ENCODE data around the gene SF3B5. TPM values are rescaled to one million over a fixed set of nuclear protein-coding genes. Genes with fewer than 3 reads are reported as not detected.
A peak's percentile ranks its signal among the peaks of the same experiment; 100 is the strongest.

SF3B5 gene
- total and polyA plus RNA-seq, 9 of the 15 experiments (the other 6 are each of a cell fraction or from before 2014, with no cell fraction given) = 238 to 1,211 (median 407) TPM

DNA sequence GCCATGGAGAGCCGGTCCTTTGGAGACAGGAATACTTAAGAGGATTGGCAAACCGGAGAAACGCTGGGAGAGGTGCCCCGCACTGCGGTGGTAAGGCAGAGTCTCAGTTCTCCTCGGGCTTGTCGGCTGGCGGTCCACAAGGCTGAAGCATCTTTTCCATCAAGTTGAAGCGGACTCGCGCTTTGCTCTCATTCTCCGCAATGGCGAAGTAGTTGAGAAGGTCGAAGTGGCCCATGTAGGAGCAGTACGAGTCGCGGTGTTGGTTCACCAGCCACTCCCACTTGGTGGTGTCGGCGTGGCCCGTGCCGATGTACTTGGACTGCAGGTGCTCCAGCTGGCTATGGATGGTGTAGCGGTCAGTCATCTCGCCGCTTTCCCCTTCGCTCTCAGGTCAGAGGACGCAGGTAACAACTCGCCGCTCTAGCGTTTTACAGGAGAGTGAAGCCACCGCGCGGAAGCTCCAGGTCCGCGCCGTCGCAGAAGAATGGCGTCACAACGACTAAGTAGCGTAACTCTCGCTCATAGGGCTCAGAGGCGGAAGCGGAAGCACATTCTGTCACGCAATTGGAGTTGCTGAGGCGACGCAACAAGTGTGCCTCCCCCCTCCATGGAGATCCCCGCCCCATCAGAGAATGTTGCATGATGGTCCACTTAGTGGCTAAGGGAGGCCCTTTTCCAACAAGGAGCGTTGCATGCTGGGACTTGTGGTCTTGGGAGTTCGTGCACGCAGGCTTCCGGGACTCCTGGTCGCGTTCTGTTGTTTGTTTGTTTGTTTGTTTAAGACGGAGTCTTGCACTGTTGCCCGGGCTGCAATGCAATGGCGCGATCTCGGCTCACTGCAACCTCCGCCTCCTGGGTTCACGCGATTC, at the start of gene SF3B5 (continued):
- TF ChIP-seq, protein P1, sequence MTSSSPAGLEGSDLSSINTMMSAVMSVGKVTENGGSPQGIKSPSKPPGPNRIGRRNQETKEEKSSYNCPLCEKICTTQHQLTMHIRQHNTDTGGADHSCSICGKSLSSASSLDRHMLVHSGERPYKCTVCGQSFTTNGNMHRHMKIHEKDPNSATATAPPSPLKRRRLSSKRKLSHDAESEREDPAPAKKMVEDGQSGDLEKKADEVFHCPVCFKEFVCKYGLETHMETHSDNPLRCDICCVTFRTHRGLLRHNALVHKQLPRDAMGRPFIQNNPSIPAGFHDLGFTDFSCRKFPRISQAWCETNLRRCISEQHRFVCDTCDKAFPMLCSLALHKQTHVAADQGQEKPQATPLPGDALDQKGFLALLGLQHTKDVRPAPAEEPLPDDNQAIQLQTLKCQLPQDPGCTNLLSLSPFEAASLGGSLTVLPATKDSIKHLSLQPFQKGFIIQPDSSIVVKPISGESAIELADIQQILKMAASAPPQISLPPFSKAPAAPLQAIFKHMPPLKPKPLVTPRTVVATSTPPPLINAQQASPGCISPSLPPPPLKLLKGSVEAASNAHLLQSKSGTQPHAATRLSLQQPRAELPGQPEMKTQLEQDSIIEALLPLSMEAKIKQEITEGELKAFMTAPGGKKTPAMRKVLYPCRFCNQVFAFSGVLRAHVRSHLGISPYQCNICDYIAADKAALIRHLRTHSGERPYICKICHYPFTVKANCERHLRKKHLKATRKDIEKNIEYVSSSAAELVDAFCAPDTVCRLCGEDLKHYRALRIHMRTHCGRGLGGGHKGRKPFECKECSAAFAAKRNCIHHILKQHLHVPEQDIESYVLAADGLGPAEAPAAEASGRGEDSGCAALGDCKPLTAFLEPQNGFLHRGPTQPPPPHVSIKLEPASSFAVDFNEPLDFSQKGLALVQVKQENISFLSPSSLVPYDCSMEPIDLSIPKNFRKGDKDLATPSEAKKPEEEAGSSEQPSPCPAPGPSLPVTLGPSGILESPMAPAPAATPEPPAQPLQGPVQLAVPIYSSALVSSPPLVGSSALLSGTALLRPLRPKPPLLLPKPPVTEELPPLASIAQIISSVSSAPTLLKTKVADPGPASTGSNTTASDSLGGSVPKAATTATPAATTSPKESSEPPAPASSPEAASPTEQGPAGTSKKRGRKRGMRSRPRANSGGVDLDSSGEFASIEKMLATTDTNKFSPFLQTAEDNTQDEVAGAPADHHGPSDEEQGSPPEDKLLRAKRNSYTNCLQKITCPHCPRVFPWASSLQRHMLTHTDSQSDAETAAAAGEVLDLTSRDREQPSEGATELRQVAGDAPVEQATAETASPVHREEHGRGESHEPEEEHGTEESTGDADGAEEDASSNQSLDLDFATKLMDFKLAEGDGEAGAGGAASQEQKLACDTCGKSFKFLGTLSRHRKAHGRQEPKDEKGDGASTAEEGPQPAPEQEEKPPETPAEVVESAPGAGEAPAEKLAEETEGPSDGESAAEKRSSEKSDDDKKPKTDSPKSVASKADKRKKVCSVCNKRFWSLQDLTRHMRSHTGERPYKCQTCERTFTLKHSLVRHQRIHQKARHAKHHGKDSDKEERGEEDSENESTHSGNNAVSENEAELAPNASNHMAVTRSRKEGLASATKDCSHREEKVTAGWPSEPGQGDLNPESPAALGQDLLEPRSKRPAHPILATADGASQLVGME (CRISPR knock-in tag; IDR thresholded peaks at IDR 0.05) = peak; percentile 39; the same call in 1 of the 2 replicates
- TF ChIP-seq SIN3A (IDR thresholded peaks at IDR 0.05; ENCODE audit: borderline replicate concordance in 2 of 2, control insufficient read depth in 1 of 2, low read depth in 2 of 2, low read length in 2 of 2) = peak; percentile 94 to 97
- TF ChIP-seq, protein P2, sequence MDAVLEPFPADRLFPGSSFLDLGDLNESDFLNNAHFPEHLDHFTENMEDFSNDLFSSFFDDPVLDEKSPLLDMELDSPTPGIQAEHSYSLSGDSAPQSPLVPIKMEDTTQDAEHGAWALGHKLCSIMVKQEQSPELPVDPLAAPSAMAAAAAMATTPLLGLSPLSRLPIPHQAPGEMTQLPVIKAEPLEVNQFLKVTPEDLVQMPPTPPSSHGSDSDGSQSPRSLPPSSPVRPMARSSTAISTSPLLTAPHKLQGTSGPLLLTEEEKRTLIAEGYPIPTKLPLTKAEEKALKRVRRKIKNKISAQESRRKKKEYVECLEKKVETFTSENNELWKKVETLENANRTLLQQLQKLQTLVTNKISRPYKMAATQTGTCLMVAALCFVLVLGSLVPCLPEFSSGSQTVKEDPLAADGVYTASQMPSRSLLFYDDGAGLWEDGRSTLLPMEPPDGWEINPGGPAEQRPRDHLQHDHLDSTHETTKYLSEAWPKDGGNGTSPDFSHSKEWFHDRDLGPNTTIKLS (IDR thresholded peaks at IDR 0.05; ENCODE audit: borderline replicate concordance, low read depth) = peak; percentile 90
- no peak for TF ChIP-seq ZNF3 (CRISPR knock-in tag; IDR thresholded peaks at IDR 0.05)
- 0 out of 2 replicates have a peak, but pooled peaks have one; percentile 84 for TF ChIP-seq NR1H2 (CRISPR knock-in tag; IDR thresholded peaks at IDR 0.05)
- TF ChIP-seq FOXK1 (CRISPR knock-in tag; IDR thresholded peaks at IDR 0.05; ENCODE audit: borderline replicate concordance) = peak; percentile 72; the same call in 1 of the 2 replicates
- TF ChIP-seq, protein P3, sequence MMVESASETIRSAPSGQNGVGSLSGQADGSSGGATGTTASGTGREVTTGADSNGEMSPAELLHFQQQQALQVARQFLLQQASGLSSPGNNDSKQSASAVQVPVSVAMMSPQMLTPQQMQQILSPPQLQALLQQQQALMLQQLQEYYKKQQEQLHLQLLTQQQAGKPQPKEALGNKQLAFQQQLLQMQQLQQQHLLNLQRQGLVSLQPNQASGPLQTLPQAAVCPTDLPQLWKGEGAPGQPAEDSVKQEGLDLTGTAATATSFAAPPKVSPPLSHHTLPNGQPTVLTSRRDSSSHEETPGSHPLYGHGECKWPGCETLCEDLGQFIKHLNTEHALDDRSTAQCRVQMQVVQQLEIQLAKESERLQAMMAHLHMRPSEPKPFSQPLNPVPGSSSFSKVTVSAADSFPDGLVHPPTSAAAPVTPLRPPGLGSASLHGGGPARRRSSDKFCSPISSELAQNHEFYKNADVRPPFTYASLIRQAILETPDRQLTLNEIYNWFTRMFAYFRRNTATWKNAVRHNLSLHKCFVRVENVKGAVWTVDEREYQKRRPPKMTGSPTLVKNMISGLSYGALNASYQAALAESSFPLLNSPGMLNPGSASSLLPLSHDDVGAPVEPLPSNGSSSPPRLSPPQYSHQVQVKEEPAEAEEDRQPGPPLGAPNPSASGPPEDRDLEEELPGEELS (CRISPR knock-in tag; IDR thresholded peaks at IDR 0.05; ENCODE audit: borderline replicate concordance) = peak; percentile 70
- TF ChIP-seq, protein P4, sequence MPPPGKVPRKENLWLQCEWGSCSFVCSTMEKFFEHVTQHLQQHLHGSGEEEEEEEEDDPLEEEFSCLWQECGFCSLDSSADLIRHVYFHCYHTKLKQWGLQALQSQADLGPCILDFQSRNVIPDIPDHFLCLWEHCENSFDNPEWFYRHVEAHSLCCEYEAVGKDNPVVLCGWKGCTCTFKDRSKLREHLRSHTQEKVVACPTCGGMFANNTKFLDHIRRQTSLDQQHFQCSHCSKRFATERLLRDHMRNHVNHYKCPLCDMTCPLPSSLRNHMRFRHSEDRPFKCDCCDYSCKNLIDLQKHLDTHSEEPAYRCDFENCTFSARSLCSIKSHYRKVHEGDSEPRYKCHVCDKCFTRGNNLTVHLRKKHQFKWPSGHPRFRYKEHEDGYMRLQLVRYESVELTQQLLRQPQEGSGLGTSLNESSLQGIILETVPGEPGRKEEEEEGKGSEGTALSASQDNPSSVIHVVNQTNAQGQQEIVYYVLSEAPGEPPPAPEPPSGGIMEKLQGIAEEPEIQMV (tag; conservative IDR thresholded peaks at IDR 0.05; ENCODE audit: low read depth) = peak; percentile 95
- peak; percentile 98 for TF ChIP-seq RFX1 (IDR thresholded peaks at IDR 0.05)
- peak; percentile 99 for TF ChIP-seq C11orf30 (IDR thresholded peaks at IDR 0.05; ENCODE audit: low read depth)
- peak; percentile 92 for TF ChIP-seq FOXP1 (CRISPR knock-in tag; IDR thresholded peaks at IDR 0.05)
- no peak for TF ChIP-seq ZSCAN32 (CRISPR knock-in tag; IDR thresholded peaks at IDR 0.05)
- TF ChIP-seq PCBP1 (IDR thresholded peaks at IDR 0.05; ENCODE audit: low read depth, low read length, poor library complexity, severe bottlenecking) = no peak
- TF ChIP-seq KAT7 (CRISPR knock-in tag; IDR thresholded peaks at IDR 0.05; ENCODE audit: borderline replicate concordance) = peak; percentile 92; the same call in 1 of the 2 replicates
- TF ChIP-seq HDAC1 (IDR thresholded peaks at IDR 0.05) = peak; percentile 18 to 97; a peak in 3 of 4 replicates
